ENCODE results near the gene CWC27.
A peak's percentile ranks its signal among the peaks of the same experiment; 100 is the strongest.
"Not testable (repeated sequence)": the region's sequence is repeated elsewhere in the genome, so short reads cannot be mapped to it uniquely, and the experiment has no call there.

CWC27 gene

GRCh38 chr5:64930672-64931318, 162.1 kb downstream of the CWC27 start:
- FAIRE-seq (no peak), DNase-seq (ENCODE audit: insufficient read length) (no peak)
- TF ChIP-seq TAF1 (IDR thresholded peaks at IDR 0.05; ENCODE audit: borderline replicate concordance, low read depth, low read length) = no peak
- TF ChIP-seq POLR2A (IDR thresholded peaks at IDR 0.05; ENCODE audit: low read depth, low read length) = no peak
- TF ChIP-seq POLR2AphosphoS5 (IDR thresholded peaks at IDR 0.05; ENCODE audit: low read depth, low read length) = no peak

GRCh38 chr5:64939422-64939771, 170.7 kb downstream of the CWC27 start:
- not testable (repeated sequence) for DNase-seq (ENCODE audit: insufficient read length); FAIRE-seq

DNA sequence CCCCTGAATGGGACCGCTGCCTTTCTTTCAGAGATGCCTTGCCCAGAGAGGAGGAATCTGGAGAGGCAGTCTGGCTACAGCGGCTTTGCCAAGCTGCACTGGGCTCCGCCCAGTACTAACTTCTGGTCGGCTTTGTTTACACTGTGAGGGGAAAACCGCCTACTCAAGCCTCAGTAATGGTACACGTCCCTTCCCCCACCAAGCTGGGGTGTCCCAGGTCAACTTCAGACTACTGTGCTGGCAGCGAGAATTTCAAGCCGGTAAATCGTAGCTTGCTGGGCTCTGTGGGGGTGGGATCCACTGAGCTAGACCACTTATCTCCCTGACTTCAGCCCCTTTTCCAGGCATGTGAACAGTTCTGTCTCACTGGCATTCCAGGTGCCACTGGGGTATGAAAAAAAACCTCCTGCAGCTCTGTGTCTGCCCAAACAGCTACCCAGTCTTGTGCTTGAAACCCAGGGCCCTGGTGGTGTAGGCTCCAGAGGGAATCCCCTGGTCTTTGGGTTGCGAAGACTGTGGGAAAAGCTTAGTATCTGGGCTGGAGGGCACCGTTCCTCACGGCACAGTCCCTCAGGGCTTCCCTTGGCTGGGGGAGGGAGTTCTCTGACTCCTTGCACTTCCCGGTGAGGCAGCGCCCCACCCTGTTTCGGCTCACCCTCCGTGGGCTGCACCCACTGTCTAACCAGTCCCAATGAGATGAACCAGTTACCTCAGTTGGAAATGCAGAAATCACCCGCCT, 171.2 kb downstream of the CWC27 start:
- no peak for TF ChIP-seq TAF1 (IDR thresholded peaks at IDR 0.05; ENCODE audit: borderline replicate concordance, low read depth, low read length)
- TF ChIP-seq POLR2A (IDR thresholded peaks at IDR 0.05; ENCODE audit: low read depth, low read length) = no peak
- TF ChIP-seq POLR2AphosphoS5 (IDR thresholded peaks at IDR 0.05; ENCODE audit: low read depth, low read length) = no peak
- FAIRE-seq (no peak), DNase-seq (ENCODE audit: insufficient read length) (no peak)

GRCh38 chr5:64942460-64942859, 173.7 kb downstream of the CWC27 start:
- TF ChIP-seq POLR2AphosphoS5 (IDR thresholded peaks at IDR 0.05; ENCODE audit: low read depth, low read length) (no peak), TAF1 (IDR thresholded peaks at IDR 0.05; ENCODE audit: borderline replicate concordance, low read depth, low read length) (no peak), POLR2A (IDR thresholded peaks at IDR 0.05; ENCODE audit: low read depth, low read length) (no peak)
- FAIRE-seq (no peak), DNase-seq (ENCODE audit: insufficient read length) (no peak)

GRCh38 chr5:64944868-64945267, 176.1 kb downstream of the CWC27 start:
- no peak for FAIRE-seq
- no peak for DNase-seq (ENCODE audit: insufficient read length)
- TF ChIP-seq POLR2AphosphoS5 (IDR thresholded peaks at IDR 0.05; ENCODE audit: low read depth, low read length) (no peak), TAF1 (IDR thresholded peaks at IDR 0.05; ENCODE audit: borderline replicate concordance, low read depth, low read length) (no peak)

GRCh38 chr5:64947031-64947430, 178.3 kb downstream of the CWC27 start:
- no peak for DNase-seq (ENCODE audit: insufficient read length)
- FAIRE-seq = no peak
- no peak for TF ChIP-seq TAF1 (IDR thresholded peaks at IDR 0.05; ENCODE audit: borderline replicate concordance, low read depth, low read length)
- no peak for TF ChIP-seq POLR2A (IDR thresholded peaks at IDR 0.05; ENCODE audit: low read depth, low read length)
- TF ChIP-seq POLR2AphosphoS5 (IDR thresholded peaks at IDR 0.05; ENCODE audit: low read depth, low read length) = no peak

- FAIRE-seq (no peak), DNase-seq (ENCODE audit: insufficient read length) (no peak)
- no peak for TF ChIP-seq POLR2AphosphoS5 (IDR thresholded peaks at IDR 0.05; ENCODE audit: low read depth, low read length)
- no peak for TF ChIP-seq POLR2A (IDR thresholded peaks at IDR 0.05; ENCODE audit: low read depth, low read length)
- no peak for TF ChIP-seq TAF1 (IDR thresholded peaks at IDR 0.05; ENCODE audit: borderline replicate concordance, low read depth, low read length)
Observed at GRCh38 chr5:64947801-64948200, 179.1 kb downstream of the CWC27 start.

DNA sequence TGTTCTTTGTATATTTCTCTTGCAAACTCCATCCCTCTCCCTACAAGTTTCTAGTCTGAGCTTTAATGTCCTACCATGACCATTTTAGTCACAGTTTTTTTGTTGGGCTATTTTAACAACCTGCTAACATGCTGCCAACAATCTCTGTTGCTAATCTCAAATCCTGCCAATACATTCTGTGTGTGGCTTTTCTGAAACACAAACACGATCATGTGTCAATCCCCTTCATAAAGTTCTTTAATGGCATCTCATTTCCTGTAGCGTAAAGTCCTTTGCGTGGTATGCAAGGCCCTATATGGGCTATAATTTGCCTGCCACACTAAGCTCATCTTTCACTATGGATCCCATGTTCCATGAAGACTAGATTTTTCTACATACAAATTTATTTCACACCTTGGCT, 180.6 kb downstream of the CWC27 start:
- DNase-seq (ENCODE audit: insufficient read length) = no peak
- FAIRE-seq = peak; percentile 5
- no peak for TF ChIP-seq TAF1 (IDR thresholded peaks at IDR 0.05; ENCODE audit: borderline replicate concordance, low read depth, low read length)
- no peak for TF ChIP-seq POLR2A (IDR thresholded peaks at IDR 0.05; ENCODE audit: low read depth, low read length)
- TF ChIP-seq POLR2AphosphoS5 (IDR thresholded peaks at IDR 0.05; ENCODE audit: low read depth, low read length) = no peak

DNA sequence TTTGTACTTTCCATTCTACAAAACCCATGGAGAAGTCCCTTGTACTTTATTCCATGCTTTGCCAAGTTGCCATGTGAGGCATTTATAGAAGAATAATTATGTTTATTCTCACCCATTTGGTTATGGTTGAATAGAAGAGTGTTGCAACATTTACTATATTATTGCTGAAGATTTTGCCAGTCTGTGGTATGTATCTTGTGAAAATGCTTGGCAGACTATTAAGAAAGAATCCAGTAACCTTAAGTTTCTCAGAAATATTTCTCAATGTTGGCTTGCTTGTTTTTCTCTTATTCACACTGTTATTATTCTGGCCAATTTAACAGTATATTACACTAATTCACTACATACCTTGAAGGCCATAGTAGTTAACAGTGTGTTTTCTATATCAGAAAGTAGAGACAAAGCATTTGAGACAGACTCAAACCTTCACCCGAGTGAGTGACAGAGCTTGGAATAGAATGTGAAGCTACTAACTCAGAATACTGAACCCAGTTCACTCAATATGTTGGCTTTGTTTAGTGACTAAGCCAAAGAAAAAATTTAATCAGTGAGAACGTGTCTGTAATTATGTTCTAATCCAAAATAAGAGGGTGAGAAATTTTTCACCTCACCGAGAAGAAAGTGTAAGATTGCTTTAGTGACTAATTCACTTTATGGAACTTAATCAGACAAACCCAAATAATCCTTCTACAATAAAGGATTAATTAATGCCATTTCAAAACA, 184.4 kb downstream of the CWC27 start:
- TF ChIP-seq TAF1 (IDR thresholded peaks at IDR 0.05; ENCODE audit: borderline replicate concordance, low read depth, low read length) = no peak
- no peak for TF ChIP-seq POLR2AphosphoS5 (IDR thresholded peaks at IDR 0.05; ENCODE audit: low read depth, low read length)
- no peak for TF ChIP-seq POLR2A (IDR thresholded peaks at IDR 0.05; ENCODE audit: low read depth, low read length)
- FAIRE-seq (no peak), DNase-seq (ENCODE audit: insufficient read length) (no peak)

GRCh38 chr5:64954518-64954917, 185.8 kb downstream of the CWC27 start:
- TF ChIP-seq POLR2A (IDR thresholded peaks at IDR 0.05; ENCODE audit: low read depth, low read length) (no peak), TAF1 (IDR thresholded peaks at IDR 0.05; ENCODE audit: borderline replicate concordance, low read depth, low read length) (no peak), POLR2AphosphoS5 (IDR thresholded peaks at IDR 0.05; ENCODE audit: low read depth, low read length) (no peak)
- FAIRE-seq = no peak
- no peak for DNase-seq (ENCODE audit: insufficient read length)

DNA sequence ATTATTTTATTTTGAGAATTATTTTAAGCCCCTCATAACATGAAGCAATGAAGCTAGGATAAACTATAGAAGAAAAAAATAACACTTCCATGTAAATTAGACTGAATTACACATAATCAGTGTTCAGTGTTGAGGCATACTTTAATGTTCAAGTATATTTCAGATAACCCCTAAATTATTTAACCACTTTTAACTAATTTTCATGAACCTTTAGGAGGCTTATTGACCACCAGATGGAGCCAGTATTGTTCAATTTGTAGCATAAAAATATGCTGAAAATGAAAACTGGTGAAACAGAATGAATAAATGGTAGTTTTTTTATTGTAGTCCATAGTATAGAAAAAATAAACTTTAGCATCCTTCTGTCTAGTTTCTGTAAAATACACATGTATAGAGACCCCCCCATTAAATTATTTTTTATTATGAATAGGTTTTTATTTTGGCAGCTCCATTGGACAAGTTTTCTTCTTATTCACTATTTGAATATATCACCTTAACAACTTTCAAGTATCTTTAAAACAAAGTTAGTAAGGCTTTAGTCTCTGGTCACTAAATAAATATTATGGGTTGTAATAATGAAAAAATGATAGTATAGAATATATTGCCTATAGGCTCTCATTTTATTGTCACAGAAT, 190.1 kb downstream of the CWC27 start:
- no peak for DNase-seq (ENCODE audit: insufficient read length)
- FAIRE-seq = peak; percentile 86
- TF ChIP-seq POLR2A (IDR thresholded peaks at IDR 0.05; ENCODE audit: low read depth, low read length) = no peak
- TF ChIP-seq TAF1 (IDR thresholded peaks at IDR 0.05; ENCODE audit: borderline replicate concordance, low read depth, low read length) = no peak
